SIG-M5 treated with dmso at 0.1 percent for 504 hours (cell line): ENCODE data around the gene TAS2R42.

ENCODE experiments used
- DNase-seq: peaks from one replicate; lab custom pipeline; 2025; ENCODE audit not compliant: unreplicated experiment; lab: John Stamatoyannopoulos, UW

TAS2R42 gene

GRCh38 chr12:11186837-11187236 is at the start of gene TAS2R42:
TSS of gene TAS2R42 (minus strand) at chr12:11186937. CDS start at chr12:11186937, 0 bp downstream.
- no peak for DNase-seq

- no peak for DNase-seq
Measured at GRCh38 chr12:11233532-11233931, 46.8 kb upstream of the TAS2R42 start.

GRCh38 chr12:11228296-11228879 is 41.7 kb upstream of the TAS2R42 start:
- peak; percentile 54 for DNase-seq

GRCh38 chr12:11227373-11227772 is 40.6 kb upstream of the TAS2R42 start:
- no peak for DNase-seq

- no peak for DNase-seq
Measured at GRCh38 chr12:11209113-11209512, 22.4 kb upstream of the TAS2R42 start.

- no peak for DNase-seq
Measured at GRCh38 chr12:11204173-11204572, 17.4 kb upstream of the TAS2R42 start.

DNA sequence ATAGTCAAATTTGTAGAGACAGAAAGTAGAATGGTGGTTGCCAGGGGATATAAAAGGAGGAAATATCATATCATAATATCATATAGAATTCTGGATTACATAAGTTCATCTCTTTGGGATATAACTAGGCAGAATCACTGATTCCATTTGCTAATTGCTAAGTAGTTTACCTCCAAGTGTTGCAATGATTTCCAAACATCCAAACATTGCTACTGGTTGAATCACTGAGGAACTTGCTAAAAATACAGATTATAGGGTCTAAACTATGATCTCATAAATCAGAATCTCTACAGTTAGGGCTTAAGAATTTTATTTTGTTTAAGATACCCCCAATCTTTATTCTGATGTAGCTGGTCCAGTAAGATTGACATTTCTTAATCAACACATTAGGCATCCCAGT is 16.1 kb upstream of the TAS2R42 start:
- DNase-seq: no peak

- DNase-seq: no peak
Measured at GRCh38 chr12:11183011-11183410, 3.7 kb downstream of the TAS2R42 start.

DNA sequence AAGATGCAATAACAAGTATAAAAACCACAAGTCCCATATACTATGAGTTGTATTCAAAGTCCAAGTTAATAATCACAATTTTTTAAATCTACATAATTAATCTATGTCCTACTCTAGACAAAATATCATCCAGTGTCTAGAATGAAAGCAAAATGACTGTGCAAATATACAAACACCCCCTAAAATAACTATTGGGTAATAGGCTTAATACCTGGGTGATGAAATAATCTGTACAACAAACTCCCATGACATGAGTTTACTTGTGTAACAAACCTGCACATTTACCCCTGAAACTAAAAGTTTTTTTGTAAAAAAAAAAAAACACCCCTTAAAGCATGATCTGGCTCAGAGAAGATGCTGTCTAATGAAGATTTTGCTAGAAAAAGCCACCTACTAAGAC is 4.2 kb downstream of the TAS2R42 start:
- DNase-seq: no peak

DNA sequence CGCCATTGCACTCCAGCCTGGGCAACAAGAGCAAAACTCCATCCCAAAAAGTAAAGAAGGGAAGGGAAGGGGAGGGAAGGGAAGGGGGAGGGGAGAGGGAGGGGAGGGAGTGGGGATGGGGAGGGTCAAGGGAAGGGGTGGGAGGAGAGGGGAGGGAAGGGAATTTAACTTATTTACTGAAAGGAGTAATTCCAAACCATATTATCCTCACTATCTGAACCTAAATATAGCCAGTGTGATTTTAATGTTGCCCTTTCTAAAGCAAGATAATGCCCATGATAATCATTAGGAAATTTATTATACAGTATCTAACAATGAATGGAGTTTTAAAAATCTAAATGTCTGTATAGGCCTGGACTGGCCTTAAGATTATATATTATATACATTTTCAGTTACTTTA is 8.5 kb downstream of the TAS2R42 start:
- DNase-seq: no peak

GRCh38 chr12:11174022-11174421 is 12.7 kb downstream of the TAS2R42 start:
- DNase-seq: no peak

DNA sequence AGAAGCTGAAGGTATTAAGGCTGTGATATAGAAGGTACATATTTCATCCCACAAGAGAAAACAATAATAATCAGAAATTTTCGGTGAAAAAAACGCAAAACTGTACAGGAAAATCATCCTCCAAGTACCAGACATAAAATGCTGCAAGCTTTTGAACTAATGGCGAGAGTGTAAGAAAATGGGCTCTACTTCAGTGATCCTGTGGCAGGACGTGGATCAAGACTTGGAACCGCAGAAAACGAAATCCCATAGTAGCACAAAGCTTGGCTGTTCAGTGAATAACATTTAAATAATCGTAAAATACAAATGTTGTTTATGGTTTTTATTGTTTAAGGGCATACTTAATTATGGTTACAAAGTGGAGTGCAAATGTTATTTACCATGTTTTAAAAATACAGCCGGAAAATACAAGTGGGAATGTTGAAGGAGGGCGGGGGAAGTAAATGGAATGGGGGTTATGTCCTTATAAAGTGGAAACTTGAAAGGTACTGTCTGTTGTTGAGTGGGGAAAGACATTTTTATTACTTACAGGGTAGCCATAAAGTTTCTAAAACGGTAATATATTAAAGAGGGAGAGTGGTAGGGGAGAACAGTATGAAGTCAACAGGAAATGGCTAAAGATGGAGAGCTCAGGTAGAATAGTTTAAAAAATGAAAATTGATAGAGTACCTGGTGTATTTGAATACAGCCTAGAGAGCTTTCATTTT is 14.6 kb downstream of the TAS2R42 start:
- DNase-seq: no peak

DNA sequence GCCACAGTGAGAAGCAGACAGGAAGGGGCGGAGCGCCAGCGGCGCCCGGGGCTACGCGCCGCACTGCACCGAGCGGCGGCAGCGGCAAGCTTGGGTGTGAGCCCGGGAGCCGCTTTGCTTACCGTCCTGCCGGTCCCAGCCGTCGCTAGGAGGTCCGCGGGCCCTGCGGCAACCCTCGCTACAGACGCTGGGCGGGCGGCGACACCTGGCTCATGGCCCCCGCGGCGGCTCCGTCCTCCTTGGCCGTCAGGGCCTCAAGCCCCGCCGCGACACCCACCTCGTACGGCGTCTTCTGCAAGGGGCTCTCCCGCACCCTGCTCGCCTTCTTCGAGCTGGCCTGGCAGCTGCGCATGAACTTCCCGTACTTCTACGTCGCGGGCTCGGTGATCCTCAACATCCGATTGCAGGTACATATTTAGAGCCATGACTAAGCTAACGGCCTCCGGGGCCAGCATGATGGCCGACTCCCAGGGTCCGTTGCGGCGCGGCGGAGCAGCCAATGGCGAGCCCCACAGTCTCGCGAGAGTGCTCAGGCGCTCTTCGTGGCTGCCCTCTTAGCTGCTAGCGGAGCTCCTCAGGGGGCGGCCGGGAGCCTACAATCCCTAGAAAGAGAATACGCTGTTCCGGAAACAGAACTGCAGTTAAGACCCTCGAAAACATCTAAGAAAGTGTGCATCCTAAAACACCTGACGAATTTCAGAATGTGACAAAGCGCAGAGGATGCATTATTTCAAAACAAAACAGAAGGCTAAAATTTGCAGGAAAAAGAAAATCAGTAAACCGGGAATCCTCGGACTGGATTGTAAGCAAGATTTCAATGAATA is 15.4 kb downstream of the TAS2R42 start, which contains the start of gene SMIM10L1:
Gene SMIM10L1, plus strand, starts transcription at position 50 of the 824 bp plus-strand sequence. Its CDS starts 163 bp downstream, at position 213.
- peak; percentile 89 for DNase-seq

GRCh38 chr12:11170810-11171144 is 16.0 kb downstream of the TAS2R42 start:
- DNase-seq: no peak

- DNase-seq: no peak
Measured at GRCh38 chr12:11166300-11166699, 20.4 kb downstream of the TAS2R42 start.

DNA sequence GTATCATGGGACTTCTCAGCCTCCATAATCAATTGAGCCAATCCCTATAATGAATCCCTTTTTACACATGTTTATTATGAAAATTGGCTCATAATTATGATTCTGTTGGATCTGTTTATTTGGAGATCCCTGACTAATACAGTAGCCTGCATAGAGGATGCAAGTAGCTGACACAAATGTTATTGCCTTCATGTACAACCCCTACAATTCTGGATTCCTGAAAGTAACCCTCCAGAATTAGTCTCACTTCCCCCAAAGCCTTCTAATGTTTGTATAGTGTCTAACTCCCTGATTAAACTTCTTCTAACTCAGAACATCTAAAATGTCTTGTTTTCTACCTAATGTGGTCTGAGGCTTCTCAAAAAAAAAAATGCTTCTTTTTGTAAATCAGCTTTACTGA is 22.4 kb downstream of the TAS2R42 start:
- peak; percentile 8 for DNase-seq

- no peak for DNase-seq
Measured at GRCh38 chr12:11162502-11162901, 24.2 kb downstream of the TAS2R42 start.

DNA sequence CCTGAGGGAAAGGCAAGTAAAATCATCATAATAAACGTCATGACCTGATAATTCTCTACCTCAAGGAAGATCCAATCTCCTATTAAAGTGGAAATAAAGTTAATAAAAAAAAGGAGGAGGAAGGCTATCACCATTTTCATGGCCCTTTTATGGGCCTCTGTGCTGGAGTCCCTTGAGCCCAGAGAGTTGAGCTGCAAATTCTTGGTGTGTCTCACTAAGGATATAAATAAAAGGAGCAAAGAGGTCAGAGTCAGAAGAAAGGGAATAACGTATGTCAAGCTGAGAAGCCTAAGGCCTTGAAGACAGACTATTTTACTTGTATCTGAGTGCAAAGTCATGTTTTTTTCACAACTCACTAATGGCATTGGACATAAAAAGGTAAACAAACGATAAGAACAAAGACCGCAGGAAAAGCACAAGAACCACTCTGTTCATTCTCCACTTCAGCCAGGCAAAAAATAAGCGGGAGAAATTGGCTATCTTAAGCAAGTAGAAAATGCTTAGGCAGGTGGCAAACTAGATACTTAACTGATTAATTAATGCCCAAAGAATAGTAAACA is 27.8 kb downstream of the TAS2R42 start:
- no peak for DNase-seq

DNA sequence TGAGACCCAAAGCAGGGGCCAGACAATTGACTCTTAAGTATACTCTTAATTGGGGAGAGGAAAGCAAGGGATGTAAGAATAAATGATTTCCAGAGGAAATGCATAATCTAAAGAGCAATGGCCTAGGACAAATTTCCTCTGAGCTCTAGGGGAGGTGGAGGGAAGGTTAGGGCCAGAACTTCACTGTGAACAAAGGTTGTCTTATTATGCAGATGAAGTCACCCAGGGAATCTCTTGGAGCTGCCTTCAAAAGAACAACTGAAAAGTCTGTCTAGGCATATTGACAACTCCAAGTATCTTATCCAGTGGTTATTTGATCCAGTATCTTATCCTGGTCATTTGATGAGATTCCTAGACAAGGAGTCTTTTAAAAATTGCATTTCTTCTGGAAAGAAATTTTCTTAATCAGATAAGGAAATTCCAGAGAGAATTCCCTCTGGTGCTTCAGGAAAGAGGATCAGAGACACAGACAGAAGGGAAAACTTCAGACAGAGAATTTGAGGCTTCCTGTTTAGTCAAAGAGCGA is 32.3 kb downstream of the TAS2R42 start:
- no peak for DNase-seq

GRCh38 chr12:11152725-11153124 is 34.0 kb downstream of the TAS2R42 start:
- no peak for DNase-seq

- DNase-seq: no peak
Measured at GRCh38 chr12:11150832-11151231, 35.9 kb downstream of the TAS2R42 start.
